Gastrocnemius medialis (tissue), 4 donors: ENCODE data around the gene DYTN. TPM values are rescaled to one million over a fixed set of nuclear protein-coding genes. Genes with fewer than 3 reads are reported as not detected.

Experiments used
- ATAC-seq, 2 donors: fragments of 150-250 bp; one replicate each; pipeline ENCODE4 v1.9.1; 2016
- DNase-seq, 2 donors: peaks; one replicate each; pipeline ENCODE4 v3.0.0-alpha.2; 2019
- H3K27ac ChIP-seq, 4 donors: fragments of 200-600 bp; sonication (generic); 1 replicate in 1 of 4; 2 replicates in 3 of 4; pipeline ENCODE4 v1.5.1; 2016 to 2018; ENCODE audit warnings: mild to moderate bottlenecking in 2 of 4, moderate library complexity in 1 of 4
- H3K27me3 ChIP-seq, 3 donors: fragments of 200-600 bp; sonication (generic) in 2 of 3; 1 replicate in 1 of 3; 2 replicates in 2 of 3; pipeline versions ENCODE4 v1.5.1 to v1.6.0; 2016 to 2019; ENCODE audit warnings: mild to moderate bottlenecking in 1 of 3, moderate library complexity in 1 of 3
- H3K36me3 ChIP-seq, 2 donors: fragments of 200-600 bp; sonication (generic) in 1 of 2; one replicate each; pipeline ENCODE4 v1.5.1; 2017 to 2018
- H3K4me1 ChIP-seq, 2 donors: fragments of 200-600 bp; sonication (generic) in 1 of 2; one replicate each; pipeline ENCODE4 v1.5.1; 2016 to 2017; ENCODE audit warnings: mild to moderate bottlenecking in 2 of 2
- H3K4me3 ChIP-seq, 4 donors: fragments of 200-600 bp; sonication (generic) in 3 of 4; 1 replicate in 1 of 4; 2 replicates in 3 of 4; pipeline ENCODE4 v1.5.1; 2016 to 2019; ENCODE audit warnings: mild to moderate bottlenecking in 2 of 4
- H3K9me3 ChIP-seq, 3 donors: fragments of 200-600 bp; sonication (generic) in 2 of 3; 1 replicate in 1 of 3; 2 replicates in 2 of 3; pipeline ENCODE4 v1.5.1; 2016 to 2019
- POLR2A ChIP-seq, 2 donors: fragments of 450-650 bp; IDR thresholded peaks; one replicate each; pipeline ENCODE4 v1.6.1; 2017; ENCODE audit warnings: antibody characterized with exemption in 2 of 2, mild to moderate bottlenecking in 2 of 2, moderate library complexity in 2 of 2
- in situ Hi-C, 4 donors: fragments of 200-750 bp; cut with MboI; loops; one replicate each; pipeline versions ENCODE4 v1.15.0 to v1.8.0; 2017; ENCODE audit warnings: low sequenced_read_pairs in 4 of 4
- intact Hi-C: fragments of 100-400 bp; cut with DNase I; formaldehyde crosslinking; loops from one replicate; pipeline ENCODE4 v1.15.1; 2023; ENCODE audit warnings: low total_unique reads
- total RNA-seq, 4 donors: library from RNA; depleted of rRNA; stranded (reverse); fragments of >200 nt; gene quantifications; one replicate each; pipeline versions ENCODE4 v1.1.0 to v1.2.3, GENCODE V29; 2016
- TF ChIP-seq, protein P1 (sequence below), 5 experiments: fragments of 450-650 bp in 3 of 5; fragments of 200-600 bp in 2 of 5; sonication (generic) in 2 of 5; IDR thresholded peaks in 4 of 5; conservative IDR thresholded peaks in 1 of 5; 1 replicate in 4 of 5; 2 replicates in 1 of 5; pipeline ENCODE4 v1.5.1; 2016 to 2019; ENCODE audit warnings: antibody characterized with exemption in 5 of 5, mild to moderate bottlenecking in 3 of 5, moderate library complexity in 3 of 5

Gene DYTN
- total RNA-seq, 4 donors from 2014 or later, result not detected

DNA sequence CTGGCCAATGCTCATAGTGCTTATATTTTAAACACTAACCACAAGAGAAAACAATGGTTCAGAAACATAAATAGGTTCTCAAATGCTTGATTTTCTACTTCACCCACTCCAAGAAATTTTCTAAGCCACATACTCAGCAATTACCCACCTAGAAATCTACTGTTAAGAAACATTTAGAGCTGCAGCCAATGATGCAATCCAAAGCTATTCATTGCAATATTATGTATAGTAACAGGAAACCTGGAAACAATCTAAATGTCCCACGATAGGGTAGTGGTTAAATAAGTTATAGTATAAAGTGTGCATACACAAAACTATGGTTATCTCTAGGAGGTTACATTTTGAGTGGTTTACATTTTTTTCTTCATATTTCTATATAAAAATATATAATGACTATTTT, 70.2 kb downstream of the DYTN start:
- no peak overlapping the region for H3K27ac ChIP-seq
- ATAC-seq, result no peak
- H3K4me1 ChIP-seq, result no peaks in the 10 kb centered on the region
- no peak for DNase-seq
- in situ Hi-C loops (no loop called here), intact Hi-C loops (no loop called here)
- no peaks in the 10 kb centered on the region for H3K36me3 ChIP-seq
- H3K4me3 ChIP-seq, result no peak overlapping the region
- H3K27me3 ChIP-seq, result no peaks in the 10 kb centered on the region
- TF ChIP-seq, protein P1, sequence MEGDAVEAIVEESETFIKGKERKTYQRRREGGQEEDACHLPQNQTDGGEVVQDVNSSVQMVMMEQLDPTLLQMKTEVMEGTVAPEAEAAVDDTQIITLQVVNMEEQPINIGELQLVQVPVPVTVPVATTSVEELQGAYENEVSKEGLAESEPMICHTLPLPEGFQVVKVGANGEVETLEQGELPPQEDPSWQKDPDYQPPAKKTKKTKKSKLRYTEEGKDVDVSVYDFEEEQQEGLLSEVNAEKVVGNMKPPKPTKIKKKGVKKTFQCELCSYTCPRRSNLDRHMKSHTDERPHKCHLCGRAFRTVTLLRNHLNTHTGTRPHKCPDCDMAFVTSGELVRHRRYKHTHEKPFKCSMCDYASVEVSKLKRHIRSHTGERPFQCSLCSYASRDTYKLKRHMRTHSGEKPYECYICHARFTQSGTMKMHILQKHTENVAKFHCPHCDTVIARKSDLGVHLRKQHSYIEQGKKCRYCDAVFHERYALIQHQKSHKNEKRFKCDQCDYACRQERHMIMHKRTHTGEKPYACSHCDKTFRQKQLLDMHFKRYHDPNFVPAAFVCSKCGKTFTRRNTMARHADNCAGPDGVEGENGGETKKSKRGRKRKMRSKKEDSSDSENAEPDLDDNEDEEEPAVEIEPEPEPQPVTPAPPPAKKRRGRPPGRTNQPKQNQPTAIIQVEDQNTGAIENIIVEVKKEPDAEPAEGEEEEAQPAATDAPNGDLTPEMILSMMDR (IDR thresholded peaks at IDR 0.05 in 4 of 5, conservative IDR thresholded peaks at IDR 0.05 in 1 of 5), result no peak
- no peak for TF ChIP-seq POLR2A (IDR thresholded peaks at IDR 0.05)
- no peaks in the 10 kb centered on the region for H3K9me3 ChIP-seq

DNA sequence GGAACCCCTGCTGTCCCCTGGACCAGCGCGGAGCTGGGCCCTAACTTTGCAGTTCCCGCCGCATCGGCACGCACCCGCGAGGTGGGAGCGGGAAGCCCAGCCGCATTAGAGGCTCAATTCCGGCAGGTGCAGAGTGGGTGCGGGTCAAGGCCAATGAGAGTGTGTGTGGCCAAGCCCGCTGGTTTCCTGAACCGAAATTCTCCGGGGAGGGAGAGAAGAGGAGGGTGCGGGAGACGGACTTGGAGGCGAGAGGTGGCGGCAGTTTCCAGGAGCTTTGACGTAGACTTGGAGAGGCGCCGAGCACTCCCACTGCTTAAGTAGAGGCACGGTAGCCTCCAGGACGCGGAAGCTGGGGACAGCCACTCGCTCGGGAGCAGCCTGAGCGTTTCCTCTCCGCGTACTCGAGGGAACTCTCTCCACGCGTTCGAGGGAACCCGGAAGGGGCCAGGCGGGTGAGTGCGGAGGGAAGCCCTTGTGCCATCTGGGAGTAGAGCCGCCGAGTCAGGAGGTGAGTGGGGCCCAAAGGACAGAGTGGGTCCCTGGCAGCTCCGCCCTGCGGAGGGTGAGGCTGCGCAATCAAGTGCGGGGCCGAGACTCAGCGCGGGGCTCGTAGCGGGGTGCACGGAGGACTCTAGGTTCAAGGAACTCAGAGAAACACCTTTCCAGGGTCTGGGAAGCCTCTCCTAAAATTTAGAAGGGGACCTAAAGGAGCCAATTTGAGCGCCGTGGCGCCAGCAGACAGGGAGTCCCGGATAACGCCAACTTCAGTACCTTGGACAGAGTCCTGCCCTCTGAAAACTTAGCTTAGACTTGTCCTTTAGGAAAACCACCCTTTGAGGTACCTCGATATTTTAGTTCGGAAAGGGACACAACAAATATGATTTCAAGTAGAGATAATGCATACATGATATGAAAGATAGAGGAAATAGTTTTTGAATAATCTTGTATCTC, 75.8 kb downstream of the DYTN start, which contains the start of gene FAM237A:
FAM237A (plus strand) TSS at position 413 of the 951 bp plus-strand sequence. CDS start 1,750 bp downstream, outside the sequence.
- intact Hi-C loops, result no loop called here
- in situ Hi-C loops, result no loop called here
- Histone ChIP-seq H3K4me3 (no peak within 1 kb of the TSS), H3K27me3 (peaks cover 14 to 21% (median 15%) of the 10 kb centered on the region in 3 donors), H3K27ac (no peak within 1 kb of the TSS), H3K36me3 (no peaks in the 10 kb centered on the region), H3K4me1 (no peaks in the 10 kb centered on the region), H3K9me3 (no peaks in the 10 kb centered on the region)
- no peak for DNase-seq
- ATAC-seq, result no peak
- TF ChIP-seq, protein P1 (IDR thresholded peaks at IDR 0.05 in 4 of 5, conservative IDR thresholded peaks at IDR 0.05 in 1 of 5), result no peak
- TF ChIP-seq POLR2A (IDR thresholded peaks at IDR 0.05), result no peak

DNA sequence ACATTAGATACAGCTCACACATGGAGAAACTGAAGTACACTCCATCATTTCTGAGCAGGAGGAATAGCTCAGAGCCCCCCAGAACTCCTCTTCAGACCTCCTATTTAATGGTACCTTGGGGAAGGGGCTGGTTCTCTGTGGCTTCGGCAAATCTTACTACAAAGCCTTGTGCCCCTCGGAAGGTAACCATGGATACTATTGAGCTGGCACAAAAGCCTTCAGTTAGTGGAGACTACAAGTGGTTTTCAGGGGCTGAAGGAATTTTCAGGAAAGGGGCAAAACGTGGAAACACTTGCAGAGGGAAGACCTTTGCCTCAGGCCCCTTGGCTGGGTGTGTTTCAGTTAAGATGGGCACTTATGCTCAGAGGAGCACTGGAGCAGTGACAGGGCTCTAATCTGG, 77.0 kb downstream of the DYTN start:
- Histone ChIP-seq H3K27ac (no peak overlapping the region), H3K36me3 (no peaks in the 10 kb centered on the region), H3K9me3 (no peaks in the 10 kb centered on the region), H3K4me3 (no peak overlapping the region), H3K4me1 (no peaks in the 10 kb centered on the region), H3K27me3 (peaks cover 14 to 21% (median 15%) of the 10 kb centered on the region in 3 donors)
- ATAC-seq, result no peak
- no peak for TF ChIP-seq POLR2A (IDR thresholded peaks at IDR 0.05)
- TF ChIP-seq, protein P1 (IDR thresholded peaks at IDR 0.05 in 4 of 5, conservative IDR thresholded peaks at IDR 0.05 in 1 of 5), result no peak
- DNase-seq, result no peak
- in situ Hi-C loops (no loop called here), intact Hi-C loops (no loop called here)

DNA sequence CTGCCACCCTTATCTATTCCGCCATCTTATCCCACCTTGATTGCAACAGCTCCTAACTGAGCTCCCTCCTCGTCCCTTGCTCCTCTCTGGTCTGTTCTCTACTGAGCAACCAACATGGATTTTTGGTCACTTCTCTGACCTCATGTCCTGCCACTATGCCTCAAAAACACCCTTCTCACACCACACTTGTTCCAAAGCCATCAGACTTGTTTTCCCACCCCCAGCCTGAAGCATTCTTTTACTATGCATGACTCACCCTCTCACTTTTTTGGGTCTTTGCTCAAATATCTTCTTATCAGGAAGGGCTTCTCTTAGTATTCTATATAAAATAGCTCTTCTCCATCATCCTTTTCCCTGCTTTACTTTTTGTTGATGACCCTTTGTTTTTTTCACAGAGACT, 78.6 kb downstream of the DYTN start:
- intact Hi-C loops (no loop called here), in situ Hi-C loops (no loop called here)
- Histone ChIP-seq H3K27me3 (peaks cover 14 to 21% (median 15%) of the 10 kb centered on the region in 3 donors), H3K4me1 (no peaks in the 10 kb centered on the region), H3K4me3 (no peak overlapping the region), H3K36me3 (no peaks in the 10 kb centered on the region), H3K9me3 (no peaks in the 10 kb centered on the region), H3K27ac (no peak overlapping the region)
- TF ChIP-seq, protein P1 (IDR thresholded peaks at IDR 0.05 in 4 of 5, conservative IDR thresholded peaks at IDR 0.05 in 1 of 5), result no peak
- DNase-seq (no peak), ATAC-seq (no peak)
